ENCODE results near the gene CHN2. TPM values are rescaled to one million over a fixed set of nuclear protein-coding genes. Genes with fewer than 3 reads are reported as not detected.

The CHN2 gene
- total RNA-seq, 2 experiments from 2014 or later, result not detected

- Mint-ChIP-seq H3K27me3 (ENCODE audit: low read depth) (peaks cover 3% of the 10 kb centered on the region), H3K27ac (no peak overlapping the region), H3K4me1 (ENCODE audit: low read depth) (no peaks in the 10 kb centered on the region), H3K36me3 (ENCODE audit: low read depth) (no peaks in the 10 kb centered on the region), H3K9me3 (no peaks in the 10 kb centered on the region), H3K4me3 (no peak overlapping the region)
- CTCF ChIA-PET, result interaction anchor here (0.7 to 1.1 kb wide), 3 partner anchors 65 to 416 kb away, joined by 3 to 5 read pairs (median 3); no protein-coding TSS in a partner anchor
- no peak for DNase-seq
- intact Hi-C loops (cut with micrococcal nuclease), result loop anchor here (5.0 kb wide), 1 partner anchor 146 kb away; no protein-coding TSS in a partner anchor
Measured at GRCh38 chr7:29343399-29343798, 148.8 kb downstream of the CHN2 start.

GRCh38 chr7:29344334-29344978, 149.9 kb downstream of the CHN2 start:
- Mint-ChIP-seq H3K4me3 (no peak overlapping the region), H3K36me3 (ENCODE audit: low read depth) (no peaks in the 10 kb centered on the region), H3K4me1 (ENCODE audit: low read depth) (no peaks in the 10 kb centered on the region), H3K27me3 (ENCODE audit: low read depth) (peaks cover 3% of the 10 kb centered on the region), H3K9me3 (no peaks in the 10 kb centered on the region), H3K27ac (no peak overlapping the region)
- intact Hi-C loops (cut with micrococcal nuclease), result loop anchor here (5.0 kb wide), 1 partner anchor 147 kb away; no protein-coding TSS in a partner anchor
- DNase-seq, result no peak
- CTCF ChIA-PET, result no interaction called here

- intact Hi-C loops (cut with micrococcal nuclease), result loop anchor here (5.0 kb wide), 1 partner anchor 418 kb away; no protein-coding TSS in a partner anchor
- H3K27me3 Mint-ChIP-seq (ENCODE audit: low read depth), result peaks cover 3% of the 10 kb centered on the region
- CTCF ChIA-PET, result interaction anchor here (1.0 to 1.5 kb wide), 2 partner anchors 239 to 423 kb away, joined by 4 read pairs; no protein-coding TSS in a partner anchor
- no peak overlapping the region for H3K4me3 Mint-ChIP-seq
- H3K9me3 Mint-ChIP-seq, result no peaks in the 10 kb centered on the region
- no peaks in the 10 kb centered on the region for H3K4me1 Mint-ChIP-seq (ENCODE audit: low read depth)
- no peak overlapping the region for H3K27ac Mint-ChIP-seq
- no peaks in the 10 kb centered on the region for H3K36me3 Mint-ChIP-seq (ENCODE audit: low read depth)
- DNase-seq, result peak; percentile 22
Measured at GRCh38 chr7:29345590-29345989, 151.0 kb downstream of the CHN2 start.

GRCh38 chr7:29346231-29346978, 151.8 kb downstream of the CHN2 start:
- no peak overlapping the region for H3K27ac Mint-ChIP-seq
- H3K4me1 Mint-ChIP-seq (ENCODE audit: low read depth), result no peaks in the 10 kb centered on the region
- no peak overlapping the region for H3K4me3 Mint-ChIP-seq
- CTCF ChIA-PET, result interaction anchor here (1.0 to 1.5 kb wide), 2 partner anchors 240 to 423 kb away, joined by 4 read pairs; no protein-coding TSS in a partner anchor
- DNase-seq, result no peak
- H3K27me3 Mint-ChIP-seq (ENCODE audit: low read depth), result peaks cover 4% of the 10 kb centered on the region
- intact Hi-C loops (cut with micrococcal nuclease), result loop anchor here (5.0 kb wide), 1 partner anchor 419 kb away; no protein-coding TSS in a partner anchor
- no peaks in the 10 kb centered on the region for H3K36me3 Mint-ChIP-seq (ENCODE audit: low read depth)
- H3K9me3 Mint-ChIP-seq, result no peaks in the 10 kb centered on the region

GRCh38 chr7:29349362-29349761, 154.8 kb downstream of the CHN2 start:
- H3K27me3 Mint-ChIP-seq (ENCODE audit: low read depth), result peaks cover 5% of the 10 kb centered on the region
- intact Hi-C loops (cut with micrococcal nuclease), result loop anchor here (5.0 kb wide), 1 partner anchor 422 kb away; no protein-coding TSS in a partner anchor
- CTCF ChIA-PET, result no interaction called here

GRCh38 chr7:29350351-29350750, 155.8 kb downstream of the CHN2 start:
- Mint-ChIP-seq H3K4me1 (ENCODE audit: low read depth) (no peaks in the 10 kb centered on the region), H3K36me3 (ENCODE audit: low read depth) (no peaks in the 10 kb centered on the region), H3K4me3 (no peak overlapping the region), H3K9me3 (no peaks in the 10 kb centered on the region), H3K27ac (no peak overlapping the region), H3K27me3 (ENCODE audit: low read depth) (peaks cover 5% of the 10 kb centered on the region)
- intact Hi-C loops (cut with micrococcal nuclease), result no loop called here
- DNase-seq, result no peak
- CTCF ChIA-PET, result no interaction called here

More at GRCh38 chr7:29349362-29349761, 154.8 kb downstream of the CHN2 start:
- Mint-ChIP-seq H3K27ac (no peak overlapping the region), H3K9me3 (no peaks in the 10 kb centered on the region), H3K4me3 (no peak overlapping the region), H3K36me3 (ENCODE audit: low read depth) (no peaks in the 10 kb centered on the region), H3K4me1 (ENCODE audit: low read depth) (no peaks in the 10 kb centered on the region)
- DNase-seq, result no peak

GRCh38 chr7:29352041-29352440, 157.5 kb downstream of the CHN2 start:
- Mint-ChIP-seq H3K4me1 (ENCODE audit: low read depth) (no peaks in the 10 kb centered on the region), H3K9me3 (no peaks in the 10 kb centered on the region), H3K27ac (no peak overlapping the region), H3K4me3 (no peak overlapping the region), H3K36me3 (ENCODE audit: low read depth) (no peaks in the 10 kb centered on the region), H3K27me3 (ENCODE audit: low read depth) (peaks cover 5% of the 10 kb centered on the region)
- intact Hi-C loops (cut with micrococcal nuclease), result no loop called here
- DNase-seq, result no peak
- CTCF ChIA-PET, result no interaction called here

GRCh38 chr7:29353810-29354209, 159.2 kb downstream of the CHN2 start:
- no peak overlapping the region for H3K27ac Mint-ChIP-seq

GRCh38 chr7:29354340-29354739, 159.8 kb downstream of the CHN2 start:
- Mint-ChIP-seq H3K27me3 (ENCODE audit: low read depth) (peaks cover 2% of the 10 kb centered on the region), H3K36me3 (ENCODE audit: low read depth) (no peaks in the 10 kb centered on the region), H3K4me1 (ENCODE audit: low read depth) (no peaks in the 10 kb centered on the region), H3K9me3 (no peaks in the 10 kb centered on the region), H3K27ac (no peak overlapping the region), H3K4me3 (no peak overlapping the region)
- intact Hi-C loops (cut with micrococcal nuclease), result no loop called here
- no peak for DNase-seq
- CTCF ChIA-PET, result no interaction called here

More at GRCh38 chr7:29353810-29354209, 159.2 kb downstream of the CHN2 start:
- Mint-ChIP-seq H3K27me3 (ENCODE audit: low read depth) (peaks cover 2% of the 10 kb centered on the region), H3K4me3 (no peak overlapping the region), H3K36me3 (ENCODE audit: low read depth) (no peaks in the 10 kb centered on the region), H3K9me3 (no peaks in the 10 kb centered on the region), H3K4me1 (ENCODE audit: low read depth) (no peaks in the 10 kb centered on the region)
- DNase-seq, result no peak
- intact Hi-C loops (cut with micrococcal nuclease), result no loop called here
- CTCF ChIA-PET, result no interaction called here

GRCh38 chr7:29355388-29355787, 160.8 kb downstream of the CHN2 start:
- H3K9me3 Mint-ChIP-seq, result no peaks in the 10 kb centered on the region
- CTCF ChIA-PET, result no interaction called here

GRCh38 chr7:29356631-29357030, 162.1 kb downstream of the CHN2 start:
- Mint-ChIP-seq H3K4me3 (no peak overlapping the region), H3K4me1 (ENCODE audit: low read depth) (no peaks in the 10 kb centered on the region), H3K9me3 (no peaks in the 10 kb centered on the region), H3K27ac (no peak overlapping the region), H3K36me3 (ENCODE audit: low read depth) (no peaks in the 10 kb centered on the region), H3K27me3 (ENCODE audit: low read depth) (no peaks in the 10 kb centered on the region)
- DNase-seq, result no peak
- CTCF ChIA-PET, result interaction anchor here (1.3 kb wide), 1 partner anchor 52 kb away, joined by 3 read pairs; no protein-coding TSS in a partner anchor
- intact Hi-C loops (cut with micrococcal nuclease), result no loop called here

More at GRCh38 chr7:29355388-29355787, 160.8 kb downstream of the CHN2 start:
- Mint-ChIP-seq H3K36me3 (ENCODE audit: low read depth) (no peaks in the 10 kb centered on the region), H3K27me3 (ENCODE audit: low read depth) (peaks cover 2% of the 10 kb centered on the region), H3K4me3 (no peak overlapping the region), H3K27ac (no peak overlapping the region), H3K4me1 (ENCODE audit: low read depth) (no peaks in the 10 kb centered on the region)
- no peak for DNase-seq
- intact Hi-C loops (cut with micrococcal nuclease), result no loop called here

- DNase-seq, result no peak
- H3K4me3 Mint-ChIP-seq, result no peak overlapping the region
- no peaks in the 10 kb centered on the region for H3K36me3 Mint-ChIP-seq (ENCODE audit: low read depth)
- no peaks in the 10 kb centered on the region for H3K27me3 Mint-ChIP-seq (ENCODE audit: low read depth)
- CTCF ChIA-PET, result no interaction called here
- intact Hi-C loops (cut with micrococcal nuclease), result no loop called here
- no peak overlapping the region for H3K27ac Mint-ChIP-seq
- no peaks in the 10 kb centered on the region for H3K9me3 Mint-ChIP-seq
- no peaks in the 10 kb centered on the region for H3K4me1 Mint-ChIP-seq (ENCODE audit: low read depth)
Measured at GRCh38 chr7:29359482-29360093, 165.0 kb downstream of the CHN2 start.

Measured in activated naive CD4-positive, alpha-beta T cell treated with anti-CD3 and anti-CD28 coated beads for 36 hours (primary cell).